ENCODE results near the gene VMP1. TPM values are rescaled to one million over a fixed set of nuclear protein-coding genes. Genes with fewer than 3 reads are reported as not detected.

Gene VMP1
- total and polyA plus RNA-seq, 2 of the 13 experiments (the other 11 are each of a cell fraction or from before 2014, with no cell fraction given), result 186 to 271 TPM

- TF ChIP-seq, protein P1, sequence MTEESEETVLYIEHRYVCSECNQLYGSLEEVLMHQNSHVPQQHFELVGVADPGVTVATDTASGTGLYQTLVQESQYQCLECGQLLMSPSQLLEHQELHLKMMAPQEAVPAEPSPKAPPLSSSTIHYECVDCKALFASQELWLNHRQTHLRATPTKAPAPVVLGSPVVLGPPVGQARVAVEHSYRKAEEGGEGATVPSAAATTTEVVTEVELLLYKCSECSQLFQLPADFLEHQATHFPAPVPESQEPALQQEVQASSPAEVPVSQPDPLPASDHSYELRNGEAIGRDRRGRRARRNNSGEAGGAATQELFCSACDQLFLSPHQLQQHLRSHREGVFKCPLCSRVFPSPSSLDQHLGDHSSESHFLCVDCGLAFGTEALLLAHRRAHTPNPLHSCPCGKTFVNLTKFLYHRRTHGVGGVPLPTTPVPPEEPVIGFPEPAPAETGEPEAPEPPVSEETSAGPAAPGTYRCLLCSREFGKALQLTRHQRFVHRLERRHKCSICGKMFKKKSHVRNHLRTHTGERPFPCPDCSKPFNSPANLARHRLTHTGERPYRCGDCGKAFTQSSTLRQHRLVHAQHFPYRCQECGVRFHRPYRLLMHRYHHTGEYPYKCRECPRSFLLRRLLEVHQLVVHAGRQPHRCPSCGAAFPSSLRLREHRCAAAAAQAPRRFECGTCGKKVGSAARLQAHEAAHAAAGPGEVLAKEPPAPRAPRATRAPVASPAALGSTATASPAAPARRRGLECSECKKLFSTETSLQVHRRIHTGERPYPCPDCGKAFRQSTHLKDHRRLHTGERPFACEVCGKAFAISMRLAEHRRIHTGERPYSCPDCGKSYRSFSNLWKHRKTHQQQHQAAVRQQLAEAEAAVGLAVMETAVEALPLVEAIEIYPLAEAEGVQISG (CRISPR knock-in tag; IDR thresholded peaks at IDR 0.05), result peak; percentile 70
- TF ChIP-seq IRX3 (CRISPR knock-in tag; IDR thresholded peaks at IDR 0.05; ENCODE audit: borderline replicate concordance, low read depth), result 0 out of 2 replicates have a peak, but pooled peaks have one; percentile 64
- TF ChIP-seq FLYWCH1 (CRISPR knock-in tag; IDR thresholded peaks at IDR 0.05), result no peak
- TF ChIP-seq ZBTB3 (CRISPR knock-in tag; IDR thresholded peaks at IDR 0.05; ENCODE audit: borderline replicate concordance, low read depth), result no peak; the same call in 1 of the 2 replicates
- TF ChIP-seq FOXA1 (IDR thresholded peaks at IDR 0.05), result 0 out of 2 replicates have a peak, but pooled peaks have one; percentile 46
- peak; percentile 87 for TF ChIP-seq FOXA1 (CRISPR knock-in tag; IDR thresholded peaks at IDR 0.05)
- TF ChIP-seq NCOA1 (CRISPR knock-in tag; IDR thresholded peaks at IDR 0.05), result no peak; the same call in 1 of the 2 replicates
- TF ChIP-seq ZNF235 (CRISPR knock-in tag; IDR thresholded peaks at IDR 0.05; ENCODE audit: borderline replicate concordance), result no peak
- TF ChIP-seq ZNF292 (CRISPR knock-in tag; IDR thresholded peaks at IDR 0.05; ENCODE audit: borderline replicate concordance, low read depth), result peak; percentile 18; the same call in 1 of the 2 replicates
- no peak for TF ChIP-seq ZSCAN21 (CRISPR knock-in tag; IDR thresholded peaks at IDR 0.05; ENCODE audit: borderline replicate concordance)
- TF ChIP-seq ATF5 (CRISPR knock-in tag; IDR thresholded peaks at IDR 0.05; ENCODE audit: low read depth), result no peak
- no peak for TF ChIP-seq ZNF138 (CRISPR knock-in tag; IDR thresholded peaks at IDR 0.05; ENCODE audit: low read depth)
- TF ChIP-seq HDAC2 (CRISPR knock-in tag; IDR thresholded peaks at IDR 0.05), result peak; percentile 69
- TF ChIP-seq, protein P2, sequence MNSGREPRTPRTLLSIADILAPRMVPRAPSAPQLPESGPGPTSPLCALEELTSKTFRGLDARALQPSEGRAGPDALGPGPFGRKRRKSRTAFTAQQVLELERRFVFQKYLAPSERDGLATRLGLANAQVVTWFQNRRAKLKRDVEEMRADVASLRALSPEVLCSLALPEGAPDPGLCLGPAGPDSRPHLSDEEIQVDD (CRISPR knock-in tag; IDR thresholded peaks at IDR 0.05; ENCODE audit: borderline replicate concordance), result 0 out of 2 replicates have a peak, but pooled peaks have one; percentile 75
- TF ChIP-seq ZNF251 (CRISPR knock-in tag; IDR thresholded peaks at IDR 0.05), result no peak
- peak; percentile 34; the same call in 1 of the 2 replicates for TF ChIP-seq DPF2 (CRISPR knock-in tag; IDR thresholded peaks at IDR 0.05; ENCODE audit: borderline replicate concordance, low read depth)
- no peak for TF ChIP-seq TERF1 (CRISPR knock-in tag; IDR thresholded peaks at IDR 0.05)
- peak; percentile 71 for TF ChIP-seq ATF2 (CRISPR knock-in tag; IDR thresholded peaks at IDR 0.05)
- TF ChIP-seq ZNF260 (CRISPR knock-in tag; IDR thresholded peaks at IDR 0.05; ENCODE audit: borderline replicate concordance, low read depth), result no peak
- no peak for TF ChIP-seq MTF2 (CRISPR knock-in tag; IDR thresholded peaks at IDR 0.05; ENCODE audit: borderline replicate concordance)
- TF ChIP-seq FOXM1 (CRISPR knock-in tag; IDR thresholded peaks at IDR 0.05), result no peak
- no peak for TF ChIP-seq MTA3 (CRISPR knock-in tag; IDR thresholded peaks at IDR 0.05)
- no peak for TF ChIP-seq ZNF674 (CRISPR knock-in tag; IDR thresholded peaks at IDR 0.05; ENCODE audit: low read depth)
Measured at GRCh38 chr17:59846394-59847165, 139.1 kb downstream of the VMP1 start (continued).
